Measurements from ENCODE around the gene STH. TPM values are rescaled to one million over a fixed set of nuclear protein-coding genes. Genes with fewer than 3 reads are reported as not detected.

The STH gene
- total RNA-seq, 2 donors from 2014 or later = not detected

DNA sequence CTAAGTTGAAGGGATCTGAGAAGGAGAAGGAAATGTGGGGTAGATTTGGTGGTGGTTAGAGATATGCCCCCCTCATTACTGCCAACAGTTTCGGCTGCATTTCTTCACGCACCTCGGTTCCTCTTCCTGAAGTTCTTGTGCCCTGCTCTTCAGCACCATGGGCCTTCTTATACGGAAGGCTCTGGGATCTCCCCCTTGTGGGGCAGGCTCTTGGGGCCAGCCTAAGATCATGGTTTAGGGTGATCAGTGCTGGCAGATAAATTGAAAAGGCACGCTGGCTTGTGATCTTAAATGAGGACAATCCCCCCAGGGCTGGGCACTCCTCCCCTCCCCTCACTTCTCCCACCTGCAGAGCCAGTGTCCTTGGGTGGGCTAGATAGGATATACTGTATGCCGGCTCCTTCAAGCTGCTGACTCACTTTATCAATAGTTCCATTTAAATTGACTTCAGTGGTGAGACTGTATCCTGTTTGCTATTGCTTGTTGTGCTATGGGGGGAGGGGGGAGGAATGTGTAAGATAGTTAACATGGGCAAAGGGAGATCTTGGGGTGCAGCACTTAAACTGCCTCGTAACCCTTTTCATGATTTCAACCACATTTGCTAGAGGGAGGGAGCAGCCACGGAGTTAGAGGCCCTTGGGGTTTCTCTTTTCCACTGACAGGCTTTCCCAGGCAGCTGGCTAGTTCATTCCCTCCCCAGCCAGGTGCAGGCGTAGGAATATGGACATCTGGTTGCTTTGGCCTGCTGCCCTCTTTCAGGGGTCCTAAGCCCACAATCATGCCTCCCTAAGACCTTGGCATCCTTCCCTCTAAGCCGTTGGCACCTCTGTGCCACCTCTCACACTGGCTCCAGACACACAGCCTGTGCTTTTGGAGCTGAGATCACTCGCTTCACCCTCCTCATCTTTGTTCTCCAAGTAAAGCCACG lies 28.3 kb downstream of the STH start:
- peak; percentile 62 for DNase-seq
- Mint-ChIP-seq H3K27me3 (ENCODE audit: insufficient read depth) (no peaks in the 10 kb centered on the region), H3K36me3 (ENCODE audit: low read depth) (peaks cover 58% of the 10 kb centered on the region), H3K4me3 (no peak overlapping the region), H3K27ac (peak overlapping the region; percentile 82), H3K4me1 (peaks cover 33% of the 10 kb centered on the region), H3K9me3 (no peaks in the 10 kb centered on the region)
- no peak overlapping the region for H3K4me3 ChIP-seq (ENCODE audit: low read length)
- H3K36me3 ChIP-seq (ENCODE audit: control insufficient read depth, insufficient read depth, low read length) = peaks cover 59% of the 10 kb centered on the region
- H3K27me3 ChIP-seq (ENCODE audit: control insufficient read depth, insufficient read depth, low read length, poor library complexity, severe bottlenecking) = no peaks in the 10 kb centered on the region
- TF ChIP-seq, protein P1, sequence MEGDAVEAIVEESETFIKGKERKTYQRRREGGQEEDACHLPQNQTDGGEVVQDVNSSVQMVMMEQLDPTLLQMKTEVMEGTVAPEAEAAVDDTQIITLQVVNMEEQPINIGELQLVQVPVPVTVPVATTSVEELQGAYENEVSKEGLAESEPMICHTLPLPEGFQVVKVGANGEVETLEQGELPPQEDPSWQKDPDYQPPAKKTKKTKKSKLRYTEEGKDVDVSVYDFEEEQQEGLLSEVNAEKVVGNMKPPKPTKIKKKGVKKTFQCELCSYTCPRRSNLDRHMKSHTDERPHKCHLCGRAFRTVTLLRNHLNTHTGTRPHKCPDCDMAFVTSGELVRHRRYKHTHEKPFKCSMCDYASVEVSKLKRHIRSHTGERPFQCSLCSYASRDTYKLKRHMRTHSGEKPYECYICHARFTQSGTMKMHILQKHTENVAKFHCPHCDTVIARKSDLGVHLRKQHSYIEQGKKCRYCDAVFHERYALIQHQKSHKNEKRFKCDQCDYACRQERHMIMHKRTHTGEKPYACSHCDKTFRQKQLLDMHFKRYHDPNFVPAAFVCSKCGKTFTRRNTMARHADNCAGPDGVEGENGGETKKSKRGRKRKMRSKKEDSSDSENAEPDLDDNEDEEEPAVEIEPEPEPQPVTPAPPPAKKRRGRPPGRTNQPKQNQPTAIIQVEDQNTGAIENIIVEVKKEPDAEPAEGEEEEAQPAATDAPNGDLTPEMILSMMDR (conservative IDR thresholded peaks at IDR 0.05) = no peak
- WGBS, 2 experiments (ENCODE audit: insufficient coverage in 1 of 2, insufficient read length in 1 of 2) = 84 to 90% methylated on average over 10 to 12 of the region's 12 CpGs
- H3K9me3 ChIP-seq (ENCODE audit: control insufficient read depth, low read length) = no peaks in the 10 kb centered on the region
- peaks cover 7% of the 10 kb centered on the region for H3K4me1 ChIP-seq (ENCODE audit: control insufficient read depth, insufficient read depth, low read length)
- peak overlapping the region; percentile 42 for H3K27ac ChIP-seq (ENCODE audit: low read depth, low read length)
- H3K9ac ChIP-seq (ENCODE audit: extremely low read depth, low read length, poor library complexity, severe bottlenecking) = no peak overlapping the region

DNA sequence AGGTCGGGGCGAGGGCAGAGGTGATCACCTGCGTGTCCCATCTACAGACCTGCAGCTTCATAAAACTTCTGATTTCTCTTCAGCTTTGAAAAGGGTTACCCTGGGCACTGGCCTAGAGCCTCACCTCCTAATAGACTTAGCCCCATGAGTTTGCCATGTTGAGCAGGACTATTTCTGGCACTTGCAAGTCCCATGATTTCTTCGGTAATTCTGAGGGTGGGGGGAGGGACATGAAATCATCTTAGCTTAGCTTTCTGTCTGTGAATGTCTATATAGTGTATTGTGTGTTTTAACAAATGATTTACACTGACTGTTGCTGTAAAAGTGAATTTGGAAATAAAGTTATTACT lies 28.9 kb downstream of the STH start:
- no peak overlapping the region for H3K4me3 Mint-ChIP-seq
- no peaks in the 10 kb centered on the region for H3K27me3 Mint-ChIP-seq (ENCODE audit: insufficient read depth)
- no peak overlapping the region for H3K4me3 ChIP-seq (ENCODE audit: low read length)
- no peak for DNase-seq
- TF ChIP-seq, protein P1 (conservative IDR thresholded peaks at IDR 0.05) = no peak
- peaks cover 33% of the 10 kb centered on the region for H3K4me1 Mint-ChIP-seq
- WGBS, 2 experiments (ENCODE audit: insufficient coverage in 1 of 2, insufficient read length in 1 of 2) = 91 to 93% methylated on average over 3 to 4 of the region's 4 CpGs
- H3K36me3 ChIP-seq (ENCODE audit: control insufficient read depth, insufficient read depth, low read length) = peaks cover 65% of the 10 kb centered on the region
- no peaks in the 10 kb centered on the region for H3K9me3 ChIP-seq (ENCODE audit: control insufficient read depth, low read length)
- H3K27ac ChIP-seq (ENCODE audit: low read depth, low read length) = no peak overlapping the region
- peak overlapping the region; percentile 82 for H3K27ac Mint-ChIP-seq
- H3K9ac ChIP-seq (ENCODE audit: extremely low read depth, low read length, poor library complexity, severe bottlenecking) = no peak overlapping the region
- no peaks in the 10 kb centered on the region for H3K9me3 Mint-ChIP-seq
- no peaks in the 10 kb centered on the region for H3K27me3 ChIP-seq (ENCODE audit: control insufficient read depth, insufficient read depth, low read length, poor library complexity, severe bottlenecking)
- H3K36me3 Mint-ChIP-seq (ENCODE audit: low read depth) = peaks cover 60% of the 10 kb centered on the region
- H3K4me1 ChIP-seq (ENCODE audit: control insufficient read depth, insufficient read depth, low read length) = peaks cover 7% of the 10 kb centered on the region

DNA sequence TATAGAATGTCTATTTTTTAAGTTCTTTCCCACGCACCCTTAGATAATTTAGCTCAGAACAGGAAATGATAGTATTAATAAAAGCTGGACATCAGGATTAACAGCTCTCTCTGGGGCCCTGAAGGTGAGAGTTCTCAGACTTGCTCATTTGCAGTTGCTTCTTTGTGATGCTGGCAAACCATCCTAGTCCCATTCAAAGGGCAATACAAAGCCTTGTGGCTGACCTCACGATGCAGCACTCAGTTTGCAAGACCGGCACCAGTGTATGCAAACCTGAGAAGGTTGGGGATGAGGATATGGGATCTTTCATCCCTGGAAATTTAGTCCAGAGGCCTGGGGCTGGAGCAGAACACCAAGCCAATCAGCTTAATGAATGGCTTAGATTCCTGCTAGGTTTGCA lies 29.3 kb downstream of the STH start:
- Histone ChIP-seq H3K4me3 (ENCODE audit: low read length) (no peak overlapping the region), H3K27me3 (ENCODE audit: control insufficient read depth, insufficient read depth, low read length, poor library complexity, severe bottlenecking) (no peaks in the 10 kb centered on the region), H3K4me1 (ENCODE audit: control insufficient read depth, insufficient read depth, low read length) (peaks cover 7% of the 10 kb centered on the region), H3K9ac (ENCODE audit: extremely low read depth, low read length, poor library complexity, severe bottlenecking) (no peak overlapping the region), H3K27ac (ENCODE audit: low read depth, low read length) (no peak overlapping the region), H3K9me3 (ENCODE audit: control insufficient read depth, low read length) (no peaks in the 10 kb centered on the region), H3K36me3 (ENCODE audit: control insufficient read depth, insufficient read depth, low read length) (peaks cover 69% of the 10 kb centered on the region)
- peaks cover 60% of the 10 kb centered on the region for H3K36me3 Mint-ChIP-seq (ENCODE audit: low read depth)
- H3K4me3 Mint-ChIP-seq = no peak overlapping the region
- H3K27me3 Mint-ChIP-seq (ENCODE audit: insufficient read depth) = no peaks in the 10 kb centered on the region
- WGBS, 2 experiments (ENCODE audit: insufficient coverage in 1 of 2, insufficient read length in 1 of 2) = 85% methylated on average over 3 of the region's 3 CpGs
- peaks cover 33% of the 10 kb centered on the region for H3K4me1 Mint-ChIP-seq
- DNase-seq = no peak
- H3K27ac Mint-ChIP-seq = peak overlapping the region; percentile 82
- TF ChIP-seq, protein P1 (conservative IDR thresholded peaks at IDR 0.05) = no peak
- H3K9me3 Mint-ChIP-seq = no peaks in the 10 kb centered on the region

Measured in endodermal cell (in vitro differentiated cells).